ENCODE results near the gene CYFIP2. TPM values are rescaled to one million over a fixed set of nuclear protein-coding genes. Genes with fewer than 3 reads are reported as not detected.

Gene CYFIP2
- total and polyA plus RNA-seq, 2 of the 13 experiments (the other 11 are each of a cell fraction or from before 2014, with no cell fraction given) = 22.6 to 30.3 TPM

DNA sequence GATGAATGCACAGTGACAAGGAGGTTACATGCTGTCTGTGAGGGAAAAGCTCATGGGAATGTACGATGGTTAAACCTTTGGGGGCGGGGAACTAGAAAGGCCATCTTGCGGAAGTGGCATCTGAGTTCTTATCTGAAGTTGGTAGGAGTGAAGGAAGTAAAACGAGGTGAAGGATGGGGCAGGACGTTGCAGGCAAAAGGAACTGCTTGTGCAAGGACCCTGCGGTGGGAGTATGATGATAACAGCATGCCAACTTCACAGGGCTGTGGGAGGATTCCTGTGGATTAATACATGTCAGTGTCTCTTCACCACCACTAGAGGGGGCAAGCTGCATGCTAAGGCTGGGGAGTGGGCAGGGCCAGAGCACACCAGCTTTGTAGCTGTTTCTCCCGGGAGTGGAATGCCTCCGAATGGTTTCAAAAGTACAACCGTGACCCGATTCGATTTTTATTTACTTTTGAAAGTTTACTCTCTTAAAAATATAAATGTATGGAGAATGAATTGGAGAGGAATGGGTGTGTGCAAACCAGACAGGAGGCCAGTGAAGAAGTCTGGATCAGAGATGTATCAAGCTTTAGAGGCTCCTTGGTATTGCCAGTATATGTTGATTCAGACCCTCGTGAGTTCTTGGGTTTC is 62.5 kb downstream of the CYFIP2 start:
- ATAC-seq = peak; percentile 98
- 29% methylated on average over 12 of the region's 12 CpGs for WGBS (ENCODE audit: low lambda C conversion rate)
- TF ChIP-seq TEAD3 (CRISPR knock-in tag; optimal IDR thresholded peaks at IDR 0.05; ENCODE audit: borderline replicate concordance) (peak; percentile 45), FOXC1 (CRISPR knock-in tag; IDR thresholded peaks at IDR 0.05; ENCODE audit: borderline replicate concordance) (no peak), XRCC5 (optimal IDR thresholded peaks at IDR 0.05; ENCODE audit: low read length) (peak; percentile 87), ZNF367 (CRISPR knock-in tag; IDR thresholded peaks at IDR 0.05; ENCODE audit: borderline replicate concordance) (no peak), ARID3A (IDR thresholded peaks at IDR 0.05; ENCODE audit: low read depth, low read length) (no peak), AGO2 (optimal IDR thresholded peaks at IDR 0.05; ENCODE audit: low read depth, low read length) (no peak)
- TF ChIP-seq, protein P1, sequence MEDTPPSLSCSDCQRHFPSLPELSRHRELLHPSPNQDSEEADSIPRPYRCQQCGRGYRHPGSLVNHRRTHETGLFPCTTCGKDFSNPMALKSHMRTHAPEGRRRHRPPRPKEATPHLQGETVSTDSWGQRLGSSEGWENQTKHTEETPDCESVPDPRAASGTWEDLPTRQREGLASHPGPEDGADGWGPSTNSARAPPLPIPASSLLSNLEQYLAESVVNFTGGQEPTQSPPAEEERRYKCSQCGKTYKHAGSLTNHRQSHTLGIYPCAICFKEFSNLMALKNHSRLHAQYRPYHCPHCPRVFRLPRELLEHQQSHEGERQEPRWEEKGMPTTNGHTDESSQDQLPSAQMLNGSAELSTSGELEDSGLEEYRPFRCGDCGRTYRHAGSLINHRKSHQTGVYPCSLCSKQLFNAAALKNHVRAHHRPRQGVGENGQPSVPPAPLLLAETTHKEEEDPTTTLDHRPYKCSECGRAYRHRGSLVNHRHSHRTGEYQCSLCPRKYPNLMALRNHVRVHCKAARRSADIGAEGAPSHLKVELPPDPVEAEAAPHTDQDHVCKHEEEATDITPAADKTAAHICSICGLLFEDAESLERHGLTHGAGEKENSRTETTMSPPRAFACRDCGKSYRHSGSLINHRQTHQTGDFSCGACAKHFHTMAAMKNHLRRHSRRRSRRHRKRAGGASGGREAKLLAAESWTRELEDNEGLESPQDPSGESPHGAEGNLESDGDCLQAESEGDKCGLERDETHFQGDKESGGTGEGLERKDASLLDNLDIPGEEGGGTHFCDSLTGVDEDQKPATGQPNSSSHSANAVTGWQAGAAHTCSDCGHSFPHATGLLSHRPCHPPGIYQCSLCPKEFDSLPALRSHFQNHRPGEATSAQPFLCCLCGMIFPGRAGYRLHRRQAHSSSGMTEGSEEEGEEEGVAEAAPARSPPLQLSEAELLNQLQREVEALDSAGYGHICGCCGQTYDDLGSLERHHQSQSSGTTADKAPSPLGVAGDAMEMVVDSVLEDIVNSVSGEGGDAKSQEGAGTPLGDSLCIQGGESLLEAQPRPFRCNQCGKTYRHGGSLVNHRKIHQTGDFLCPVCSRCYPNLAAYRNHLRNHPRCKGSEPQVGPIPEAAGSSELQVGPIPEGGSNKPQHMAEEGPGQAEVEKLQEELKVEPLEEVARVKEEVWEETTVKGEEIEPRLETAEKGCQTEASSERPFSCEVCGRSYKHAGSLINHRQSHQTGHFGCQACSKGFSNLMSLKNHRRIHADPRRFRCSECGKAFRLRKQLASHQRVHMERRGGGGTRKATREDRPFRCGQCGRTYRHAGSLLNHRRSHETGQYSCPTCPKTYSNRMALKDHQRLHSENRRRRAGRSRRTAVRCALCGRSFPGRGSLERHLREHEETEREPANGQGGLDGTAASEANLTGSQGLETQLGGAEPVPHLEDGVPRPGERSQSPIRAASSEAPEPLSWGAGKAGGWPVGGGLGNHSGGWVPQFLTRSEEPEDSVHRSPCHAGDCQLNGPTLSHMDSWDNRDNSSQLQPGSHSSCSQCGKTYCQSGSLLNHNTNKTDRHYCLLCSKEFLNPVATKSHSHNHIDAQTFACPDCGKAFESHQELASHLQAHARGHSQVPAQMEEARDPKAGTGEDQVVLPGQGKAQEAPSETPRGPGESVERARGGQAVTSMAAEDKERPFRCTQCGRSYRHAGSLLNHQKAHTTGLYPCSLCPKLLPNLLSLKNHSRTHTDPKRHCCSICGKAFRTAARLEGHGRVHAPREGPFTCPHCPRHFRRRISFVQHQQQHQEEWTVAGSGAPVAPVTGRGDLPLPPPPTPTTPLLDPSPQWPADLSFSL (CRISPR knock-in tag; IDR thresholded peaks at IDR 0.05) = no peak
- TF ChIP-seq, protein P2, sequence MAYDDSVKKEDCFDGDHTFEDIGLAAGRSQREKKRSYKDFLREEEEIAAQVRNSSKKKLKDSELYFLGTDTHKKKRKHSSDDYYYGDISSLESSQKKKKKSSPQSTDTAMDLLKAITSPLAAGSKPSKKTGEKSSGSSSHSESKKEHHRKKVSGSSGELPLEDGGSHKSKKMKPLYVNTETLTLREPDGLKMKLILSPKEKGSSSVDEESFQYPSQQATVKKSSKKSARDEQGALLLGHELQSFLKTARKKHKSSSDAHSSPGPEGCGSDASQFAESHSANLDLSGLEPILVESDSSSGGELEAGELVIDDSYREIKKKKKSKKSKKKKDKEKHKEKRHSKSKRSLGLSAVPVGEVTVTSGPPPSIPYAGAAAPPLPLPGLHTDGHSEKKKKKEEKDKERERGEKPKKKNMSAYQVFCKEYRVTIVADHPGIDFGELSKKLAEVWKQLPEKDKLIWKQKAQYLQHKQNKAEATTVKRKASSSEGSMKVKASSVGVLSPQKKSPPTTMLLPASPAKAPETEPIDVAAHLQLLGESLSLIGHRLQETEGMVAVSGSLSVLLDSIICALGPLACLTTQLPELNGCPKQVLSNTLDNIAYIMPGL (CRISPR knock-in tag; IDR thresholded peaks at IDR 0.05; ENCODE audit: borderline replicate concordance in 1 of 2, low read depth in 1 of 2) = peak; percentile 46 to 58; a peak in 2 of 4 replicates
- TF ChIP-seq, protein P3, sequence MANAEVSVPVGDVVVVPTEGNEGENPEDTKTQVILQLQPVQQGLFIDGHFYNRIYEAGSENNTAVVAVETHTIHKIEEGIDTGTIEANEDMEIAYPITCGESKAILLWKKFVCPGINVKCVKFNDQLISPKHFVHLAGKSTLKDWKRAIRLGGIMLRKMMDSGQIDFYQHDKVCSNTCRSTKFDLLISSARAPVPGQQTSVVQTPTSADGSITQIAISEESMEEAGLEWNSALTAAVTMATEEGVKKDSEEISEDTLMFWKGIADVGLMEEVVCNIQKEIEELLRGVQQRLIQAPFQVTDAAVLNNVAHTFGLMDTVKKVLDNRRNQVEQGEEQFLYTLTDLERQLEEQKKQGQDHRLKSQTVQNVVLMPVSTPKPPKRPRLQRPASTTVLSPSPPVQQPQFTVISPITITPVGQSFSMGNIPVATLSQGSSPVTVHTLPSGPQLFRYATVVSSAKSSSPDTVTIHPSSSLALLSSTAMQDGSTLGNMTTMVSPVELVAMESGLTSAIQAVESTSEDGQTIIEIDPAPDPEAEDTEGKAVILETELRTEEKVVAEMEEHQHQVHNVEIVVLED (CRISPR knock-in tag; IDR thresholded peaks at IDR 0.05; ENCODE audit: borderline replicate concordance) = no peak

More for the DNA sequence above, 62.5 kb downstream of the CYFIP2 start:
- CTCF ChIA-PET (ENCODE audit: low intra/inter-chr PET ratio, low total read pairs) = interaction anchor here (1.3 to 1.7 kb wide), 4 partner anchors 75 to 415 kb away, joined by 5 to 11 read pairs (median 8); partner anchors contain the start of gene LSM11
- no peak overlapping the region for H3K9ac ChIP-seq (ENCODE audit: insufficient read depth, low read depth, low read length)
- BruUV-seq (replicated peaks) = no TSS peak
- no peak overlapping the region for H3K27ac ChIP-seq (ENCODE audit: extremely low read length, insufficient read depth, low read length)
- H2AFZ ChIP-seq (ENCODE audit: low read length) = no peak overlapping the region
- no peaks in the 10 kb centered on the region for H3K27me3 ChIP-seq (ENCODE audit: control insufficient read depth in 1 of 2, insufficient read depth in 2 of 2, low read length in 2 of 2)
- DNase-seq (ENCODE audit: low spot score) = peak; percentile 73
- no peak overlapping the region; a peak in 1 of 6 replicates for H3K4me3 ChIP-seq (replicated peaks in 1 of 3; ENCODE audit: insufficient read depth in 1 of 3, low read depth in 2 of 3, low read length in 3 of 3)
- peaks cover 10 to 25% of the 10 kb centered on the region in 2 experiments for H3K36me3 ChIP-seq (replicated peaks in 1 of 2; ENCODE audit: control insufficient read depth in 1 of 2, insufficient read depth in 2 of 2, low read length in 2 of 2)
- no peaks in the 10 kb centered on the region for H3K9me3 ChIP-seq (ENCODE audit: low read length)
- POLR2A ChIA-PET = no interaction called here
- in situ Hi-C loops (cut with HindIII; ENCODE audit: extremely low pct_ligation_motif_present, low pct_unique_long_range_greater_than_20kb) (loop anchor here (25.0 kb wide), 1 partner anchor 409 kb away; the partner anchor contains the start of genes LSM11 and THG1L), intact Hi-C loops (cut with micrococcal nuclease; ENCODE audit: unreplicated experiment) (loop anchor here (1.0 to 5.0 kb wide), 4 partner anchors 76 to 415 kb away; partner anchors contain the start of gene LSM11)
- FAIRE-seq = peak; percentile 73
- H3K4me2 ChIP-seq (ENCODE audit: low read depth, low read length) = peak overlapping the region; percentile 56
- peaks cover 36% of the 10 kb centered on the region for H3K4me1 ChIP-seq (ENCODE audit: insufficient read depth, low read length)
- no peaks in the 10 kb centered on the region for H3K79me2 ChIP-seq (ENCODE audit: insufficient read depth, low read length)
- H4K20me1 ChIP-seq (ENCODE audit: insufficient read depth, low read length) = no peaks in the 10 kb centered on the region
